Right renal cortex interstitium (tissue), 3 donors: ENCODE measurements around the gene PFKP. TPM values are rescaled to one million over a fixed set of nuclear protein-coding genes. Genes with fewer than 3 reads are reported as not detected.

Source experiments
- DNase-seq, 3 donors: peaks; one replicate each; pipeline ENCODE4 v3.0.0-alpha.2; 2013; ENCODE audit warnings: low read depth in 3 of 3, low spot score in 2 of 3
- polyA plus RNA-seq, 3 donors: library from polyadenylated mRNA; unstranded; fragments of 120-200 nt; gene quantifications; one replicate each; pipeline ENCODE4 v1.2.1, GENCODE V29; 2013; ENCODE audit not compliant: insufficient read length in 3 of 3

Gene PFKP
- polyA plus RNA-seq, 3 donors, result 21.7 to 24.2 (median 22.4) TPM

DNA sequence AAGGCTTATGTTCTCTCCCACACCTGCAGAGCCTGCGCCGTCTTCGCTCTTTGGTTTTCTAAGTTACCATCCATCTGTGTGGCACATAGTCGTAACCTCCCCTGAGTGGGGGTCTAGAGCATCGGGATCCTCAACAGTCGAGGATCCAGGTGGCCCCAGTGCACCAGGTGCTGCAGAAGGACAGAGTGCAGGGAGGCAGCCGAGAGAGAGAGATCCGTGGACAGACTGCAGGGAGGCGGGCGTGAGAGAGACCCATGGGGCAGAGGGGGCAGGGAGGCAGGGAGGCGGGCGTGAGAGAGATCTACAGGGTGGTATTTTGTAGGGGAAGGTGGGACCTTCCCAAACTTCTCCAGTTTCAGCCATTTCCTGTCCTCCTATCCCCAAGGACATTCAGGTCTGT, 42.3 kb downstream of the PFKP start:
- DNase-seq, result no peak

DNA sequence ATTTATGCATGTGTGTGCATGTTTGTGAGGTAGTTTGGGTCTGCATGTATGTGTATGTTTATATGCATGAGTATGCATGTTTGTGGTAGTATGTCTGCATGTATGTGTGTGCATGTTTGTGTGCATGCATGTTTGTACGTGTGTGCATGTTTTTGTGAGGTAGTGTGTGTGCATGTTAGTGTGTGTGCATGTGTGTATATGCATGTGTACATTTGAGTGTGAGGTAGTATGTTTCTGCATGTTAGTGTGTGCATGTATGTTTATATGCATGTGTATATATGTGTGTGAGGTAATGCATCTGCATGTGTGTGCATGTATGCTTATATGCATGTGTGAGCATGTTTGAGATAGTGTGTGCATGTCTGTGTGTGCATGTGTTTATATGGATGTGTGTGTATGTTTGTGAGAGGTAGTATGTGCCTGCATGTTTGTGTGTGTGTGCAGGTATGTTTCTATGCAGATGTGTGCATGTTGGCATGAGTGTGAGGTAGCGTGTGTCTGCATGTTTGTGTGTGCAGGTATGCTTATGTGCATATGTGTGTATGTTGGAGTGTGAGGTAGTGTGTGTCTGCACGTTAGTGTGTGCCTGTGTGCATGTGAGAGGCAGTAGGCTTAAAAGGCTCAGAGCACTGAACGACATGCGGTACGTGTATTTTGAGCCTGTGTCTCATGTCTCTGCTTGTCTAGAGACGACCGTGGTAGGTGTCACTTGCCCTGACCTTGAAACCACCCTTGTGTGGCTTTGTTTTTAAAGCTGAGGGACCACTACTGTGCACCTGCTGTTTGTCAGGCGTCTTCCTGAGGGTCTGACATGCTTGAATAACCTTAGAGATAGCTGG, 43.7 kb downstream of the PFKP start:
- no peak for DNase-seq

DNA sequence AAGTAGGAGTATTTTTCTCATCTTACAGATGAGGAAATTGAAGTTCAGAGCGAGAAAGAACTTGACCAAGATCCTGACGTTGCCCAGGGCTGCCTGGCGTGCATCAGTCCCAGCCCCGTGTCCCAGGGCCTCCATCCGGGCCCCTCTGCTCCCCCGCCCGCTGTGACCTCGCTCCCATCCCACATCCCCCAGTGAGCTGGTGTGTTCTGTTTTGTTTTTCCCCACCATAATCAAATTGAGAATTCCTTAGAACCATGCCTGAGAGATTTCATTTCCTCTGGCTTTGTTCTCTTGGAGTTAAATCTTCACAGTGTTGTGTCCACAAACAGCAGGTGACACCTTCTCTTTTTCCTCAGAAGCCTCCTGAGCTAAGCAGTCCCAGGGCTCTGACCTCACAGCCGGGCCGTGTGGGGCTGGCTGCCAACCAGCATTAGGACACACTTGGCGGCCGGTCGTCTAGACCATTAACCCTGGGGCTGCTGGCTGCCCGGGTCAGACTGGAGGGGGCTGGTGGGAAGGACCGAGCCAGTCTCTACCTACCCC, 44.3 kb downstream of the PFKP start:
- DNase-seq, result no peak

DNA sequence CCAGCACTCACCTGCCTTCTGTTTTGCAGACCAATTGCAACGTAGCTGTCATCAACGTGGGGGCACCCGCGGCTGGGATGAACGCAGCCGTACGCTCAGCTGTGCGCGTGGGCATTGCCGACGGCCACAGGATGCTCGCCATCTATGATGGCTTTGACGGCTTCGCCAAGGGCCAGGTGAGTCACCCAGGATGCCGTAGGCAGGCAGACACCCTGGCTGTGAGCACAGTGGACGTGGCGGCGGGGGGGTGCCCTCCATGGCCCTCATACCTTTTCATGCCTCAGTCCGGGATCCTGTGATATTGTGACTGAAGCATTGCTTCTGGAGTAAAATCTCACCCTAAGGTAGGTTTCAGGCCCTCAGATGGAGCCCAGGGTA, 46.0 kb downstream of the PFKP start:
- DNase-seq, result no peak

DNA sequence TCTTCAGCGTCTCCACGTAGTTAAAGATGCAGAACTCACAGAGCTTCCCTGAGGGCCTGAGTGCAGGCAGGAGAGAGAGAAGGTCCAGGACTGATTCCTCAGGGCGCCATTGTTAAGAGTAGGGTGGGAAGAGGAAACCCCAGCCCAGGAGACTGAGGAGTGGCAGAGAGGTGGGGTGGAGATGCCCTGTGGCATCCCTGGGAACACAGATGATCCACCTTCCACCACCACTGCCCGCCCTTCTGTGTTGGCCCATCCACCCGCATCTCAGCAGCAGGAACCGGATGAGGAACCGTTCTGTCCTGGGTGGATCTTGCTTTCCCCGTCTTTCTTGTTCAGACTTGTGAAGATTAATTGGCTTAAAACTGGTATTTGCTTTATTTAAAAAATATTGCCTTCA, 48.3 kb downstream of the PFKP start:
- no peak for DNase-seq

DNA sequence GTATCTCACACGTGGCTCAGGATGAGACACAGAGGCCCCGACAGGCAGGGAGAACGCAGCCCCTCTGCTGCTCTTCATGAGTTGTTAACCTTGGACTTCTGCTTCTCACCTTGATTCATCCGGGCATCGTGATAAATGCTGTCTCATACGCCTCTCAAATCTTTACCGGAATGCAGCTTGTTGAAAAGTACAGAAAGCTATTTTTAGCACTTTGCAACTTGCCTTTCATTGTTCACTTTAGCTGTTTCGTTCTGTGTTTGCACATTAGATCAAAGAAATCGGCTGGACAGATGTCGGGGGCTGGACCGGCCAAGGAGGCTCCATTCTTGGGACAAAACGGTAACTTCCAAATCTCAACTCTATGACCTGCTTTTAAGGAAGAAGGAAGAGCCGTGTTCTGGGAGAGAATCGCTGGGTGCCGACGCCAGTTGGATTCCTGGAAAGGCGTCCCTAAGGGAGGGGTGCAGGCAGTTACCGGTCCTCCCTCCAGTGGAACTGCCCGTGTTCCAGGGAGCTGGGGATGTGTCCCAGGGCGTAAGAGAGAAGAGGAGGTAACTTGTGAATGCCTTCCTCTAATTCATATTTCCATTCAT, 49.3 kb downstream of the PFKP start:
- no peak for DNase-seq

DNA sequence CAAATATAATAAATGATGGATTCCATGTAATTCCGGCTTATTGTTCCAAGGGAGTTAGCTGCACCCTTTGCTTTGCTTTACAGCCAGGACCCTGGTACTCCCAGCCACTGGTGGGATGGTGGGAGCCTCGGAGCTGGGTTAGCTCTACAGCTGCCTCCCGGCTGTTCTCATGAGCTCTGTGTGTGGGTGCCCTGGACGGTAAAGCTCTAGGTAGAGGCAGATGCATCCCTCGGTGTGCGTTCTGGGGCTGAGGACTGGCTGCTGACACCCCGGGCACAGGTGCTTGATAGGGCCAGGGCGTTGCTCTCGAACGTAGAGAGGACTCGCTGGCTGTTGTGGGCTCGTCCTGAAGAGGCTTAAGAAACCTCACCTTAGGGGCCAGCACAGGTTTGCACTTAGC, 50.1 kb downstream of the PFKP start:
- DNase-seq, result no peak

DNA sequence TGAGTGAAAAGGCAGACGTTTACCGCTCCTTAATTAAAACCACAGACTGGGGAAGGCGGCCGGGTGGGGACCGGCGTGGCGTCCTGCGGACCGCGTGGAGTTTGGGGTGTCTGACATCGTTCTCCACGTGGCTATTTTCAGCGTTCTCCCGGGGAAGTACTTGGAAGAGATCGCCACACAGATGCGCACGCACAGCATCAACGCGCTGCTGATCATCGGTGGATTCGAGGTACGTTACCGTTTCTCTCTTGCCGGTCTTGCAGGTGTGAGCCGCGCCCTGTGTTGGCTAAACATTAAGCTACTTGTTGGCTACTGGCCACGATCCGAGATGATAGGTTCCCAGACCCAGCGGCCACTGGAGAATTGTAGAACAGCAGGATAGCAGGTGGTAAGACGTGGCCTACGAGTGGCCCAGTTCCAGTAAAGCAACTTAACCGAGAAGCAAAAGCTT, 51.3 kb downstream of the PFKP start:
- DNase-seq, result no peak

DNA sequence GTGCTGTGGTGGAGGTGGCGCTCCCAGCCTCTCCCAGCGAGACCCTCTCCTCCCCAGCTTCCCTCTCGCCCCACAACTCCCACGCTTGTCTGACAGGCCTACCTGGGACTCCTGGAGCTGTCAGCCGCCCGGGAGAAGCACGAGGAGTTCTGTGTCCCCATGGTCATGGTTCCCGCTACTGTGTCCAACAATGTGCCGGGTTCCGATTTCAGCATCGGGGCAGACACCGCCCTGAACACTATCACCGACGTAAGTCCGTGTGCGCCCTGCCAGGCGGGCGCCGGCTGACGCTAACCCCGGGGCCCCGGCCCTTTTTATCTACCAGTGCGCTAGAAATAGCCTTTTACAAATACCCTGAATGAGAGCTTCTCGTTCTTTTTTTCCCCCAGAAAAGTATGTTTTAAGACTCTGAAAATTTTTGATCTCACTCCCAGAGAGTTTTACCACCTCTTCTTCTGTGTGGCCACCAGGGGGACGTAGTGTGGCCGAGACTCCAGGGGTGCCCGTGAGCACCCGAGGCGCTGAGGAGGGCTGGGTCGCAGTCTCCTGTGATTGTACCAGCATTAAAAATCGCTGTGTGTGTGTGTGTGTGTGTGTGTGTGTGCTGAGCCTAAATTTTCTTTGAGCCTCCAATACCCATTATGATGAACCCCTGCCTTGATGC, 52.6 kb downstream of the PFKP start:
- no peak for DNase-seq

DNA sequence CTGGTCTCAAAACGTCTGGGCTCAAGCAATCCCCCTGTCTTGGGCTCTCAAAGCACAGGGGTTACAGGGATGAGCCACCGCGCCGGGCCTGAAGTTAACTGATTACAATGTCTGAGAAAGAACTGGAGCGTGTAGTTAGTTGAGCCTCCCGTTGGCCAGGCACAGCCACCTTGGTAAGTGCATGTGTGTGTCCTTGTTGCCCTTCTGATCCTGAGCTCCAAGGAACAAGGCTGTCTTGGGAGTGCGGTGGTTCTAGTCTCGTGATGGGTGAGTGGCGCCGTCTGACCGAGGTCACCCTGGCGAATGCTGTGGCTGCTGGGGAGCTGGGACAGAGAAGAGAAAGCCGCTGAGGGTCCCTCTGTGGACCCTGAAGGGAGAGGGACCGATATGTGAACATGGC, 54.7 kb downstream of the PFKP start:
- no peak for DNase-seq

DNA sequence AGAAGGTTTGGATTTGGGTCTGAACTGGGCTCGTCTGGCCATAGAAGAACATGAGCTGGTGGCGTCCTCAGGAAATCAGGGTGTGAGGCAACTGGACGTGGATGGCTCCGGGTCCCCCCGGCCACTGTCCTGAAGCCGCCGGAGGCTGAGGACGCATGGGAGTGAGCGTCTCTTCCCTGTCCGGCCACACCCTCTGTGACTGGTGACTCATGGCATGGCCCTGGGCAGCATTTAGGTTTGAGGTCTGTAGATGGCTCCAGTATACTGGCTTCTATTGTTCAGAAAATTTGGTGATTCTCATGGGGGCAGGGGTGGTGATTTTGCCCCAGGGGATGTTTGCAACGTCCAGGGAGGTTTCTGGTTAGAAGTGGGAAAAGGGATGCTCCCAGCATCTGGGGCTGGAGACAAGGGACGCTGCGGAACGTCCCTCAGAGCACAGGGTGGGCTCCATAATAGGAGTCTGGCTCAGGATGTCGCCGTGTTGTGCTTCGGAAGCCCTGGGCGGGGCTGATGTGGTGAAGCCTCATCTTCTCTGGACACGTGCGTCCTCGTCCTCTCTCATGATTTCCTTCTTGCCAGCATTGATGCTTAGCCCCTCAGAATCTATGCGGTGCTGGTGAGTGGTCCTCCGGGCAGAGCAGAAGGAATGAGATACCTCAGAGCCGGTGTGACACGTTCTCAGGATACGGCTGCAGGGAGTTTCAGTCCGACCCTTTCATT, 55.3 kb downstream of the PFKP start:
- DNase-seq, result no peak

DNA sequence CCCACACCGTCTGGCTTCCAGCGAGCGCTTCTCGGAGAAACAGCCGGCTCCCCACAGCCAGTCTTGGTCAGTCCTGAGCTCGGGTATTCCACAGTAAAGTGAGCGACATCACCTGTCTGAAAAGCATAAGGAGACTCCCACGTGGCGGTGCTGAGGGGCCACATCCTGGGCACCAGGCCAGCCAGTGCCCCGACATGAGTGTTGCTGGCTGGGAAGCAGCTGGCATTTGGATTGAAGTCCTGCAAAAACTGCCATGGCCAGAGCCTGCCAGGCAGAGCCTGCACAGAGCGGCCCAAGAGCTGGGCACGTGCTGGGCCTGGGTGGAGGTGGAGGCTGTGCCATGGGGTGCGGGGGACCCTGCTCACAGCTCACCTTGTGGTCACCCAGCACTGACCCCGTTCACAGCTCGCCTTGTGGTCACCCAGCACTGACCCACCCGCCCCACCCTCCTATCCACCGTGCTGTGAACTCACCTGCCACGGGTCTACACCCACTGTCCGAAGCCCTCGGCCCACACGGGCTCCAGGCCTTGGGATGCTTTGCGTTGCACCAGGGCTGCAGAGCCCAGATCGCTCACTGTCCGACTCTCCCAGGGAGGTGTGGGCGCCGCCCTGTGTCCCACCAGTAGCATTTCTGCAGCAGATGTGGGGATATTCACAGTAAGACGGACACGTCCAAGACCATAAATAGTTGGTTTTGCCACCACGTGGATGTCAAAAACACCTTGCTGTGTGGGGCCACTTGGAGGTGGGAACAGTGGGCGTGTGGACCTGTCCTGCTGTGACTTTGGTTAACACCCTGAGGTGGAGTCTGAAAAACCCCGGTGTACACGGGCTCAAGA, 56.4 kb downstream of the PFKP start:
- DNase-seq, result no peak

DNA sequence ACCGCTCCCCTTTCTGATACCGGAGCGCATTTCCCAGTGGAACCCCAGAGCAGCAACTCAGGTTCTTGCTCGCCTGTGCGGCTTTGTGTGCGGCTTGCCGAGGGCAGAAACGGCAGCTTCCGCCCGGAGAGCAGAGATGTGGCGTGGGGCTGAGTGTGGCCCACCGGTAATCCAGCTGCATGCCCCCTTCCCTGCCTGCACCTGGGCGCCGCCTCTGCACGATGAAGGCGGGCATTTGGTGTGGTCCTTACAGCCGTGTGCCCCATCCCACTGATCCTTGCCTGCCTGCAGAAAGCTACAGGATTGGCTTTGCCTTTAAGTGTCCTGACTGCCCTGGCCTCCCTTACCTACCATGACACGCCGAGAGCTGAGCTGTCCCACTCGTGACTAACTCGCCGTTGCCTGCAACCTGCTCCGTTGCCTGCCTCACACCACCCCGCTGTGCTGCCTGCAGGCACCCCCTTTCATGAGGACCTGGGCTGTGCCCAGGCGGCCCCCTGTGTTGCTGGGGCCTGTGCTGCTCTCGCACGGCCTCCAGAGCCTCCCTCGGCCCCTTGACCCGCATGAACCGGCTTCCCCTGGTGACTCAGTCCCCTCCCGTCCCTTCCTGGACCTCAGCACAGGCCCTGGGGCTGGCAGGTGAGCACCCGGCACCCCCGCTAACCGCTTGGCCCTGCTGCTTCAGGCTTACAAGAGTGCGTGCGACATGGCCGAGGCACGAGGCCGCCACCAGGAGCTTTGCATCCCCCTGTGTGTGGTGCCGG, 57.2 kb downstream of the PFKP start:
- DNase-seq, result no peak

DNA sequence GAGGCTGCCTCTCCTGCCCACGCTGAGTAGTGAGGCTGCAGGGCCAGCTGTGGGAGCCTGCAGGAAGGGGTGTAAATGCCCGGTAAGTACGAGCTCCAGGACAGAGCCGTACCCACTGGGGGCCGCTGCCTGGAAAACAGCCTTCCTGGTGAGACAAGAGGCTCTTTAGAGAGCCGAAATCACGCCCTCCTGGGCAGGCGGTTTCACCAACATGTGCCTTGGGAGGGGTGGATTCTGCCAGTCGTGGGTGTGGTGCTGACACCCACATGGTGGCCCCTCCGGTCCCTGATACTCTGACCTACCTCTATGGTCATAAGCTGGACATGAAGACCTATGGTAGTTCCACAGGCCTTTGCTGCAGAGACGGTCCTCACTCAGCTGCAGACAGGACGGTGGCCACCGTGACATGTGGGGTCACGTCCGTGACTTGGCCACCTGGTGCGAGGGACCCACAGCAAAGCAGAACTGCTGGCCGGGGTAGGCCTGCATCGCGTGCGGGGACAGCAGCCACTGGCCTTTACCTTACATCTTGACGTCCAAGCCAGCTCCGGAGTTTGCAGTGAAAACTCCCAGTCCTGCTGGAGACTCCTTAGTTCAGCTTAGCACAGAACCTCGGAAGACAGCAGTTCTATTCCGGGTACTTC, 58.3 kb downstream of the PFKP start:
- DNase-seq, result no peak

DNA sequence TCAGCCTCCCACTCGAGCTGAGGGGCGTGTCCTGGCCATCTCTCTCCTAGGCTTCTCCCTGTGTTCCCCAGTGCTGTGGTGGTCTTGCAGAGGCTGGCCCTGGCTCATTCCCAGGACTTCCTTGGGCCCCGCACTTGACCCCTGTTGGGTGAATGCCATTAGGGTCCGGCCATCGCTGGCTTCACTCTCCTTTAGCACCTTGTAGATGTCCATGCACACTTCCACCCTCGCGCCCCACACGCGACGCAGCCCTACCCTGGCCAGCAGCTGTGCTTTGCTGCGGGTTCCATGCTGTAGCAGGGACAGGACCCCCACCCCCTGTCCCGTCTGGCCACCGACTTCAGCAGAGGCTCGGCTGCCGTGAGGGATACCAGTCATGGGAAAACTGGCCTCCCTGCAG, 58.9 kb downstream of the PFKP start:
- no peak for DNase-seq

DNA sequence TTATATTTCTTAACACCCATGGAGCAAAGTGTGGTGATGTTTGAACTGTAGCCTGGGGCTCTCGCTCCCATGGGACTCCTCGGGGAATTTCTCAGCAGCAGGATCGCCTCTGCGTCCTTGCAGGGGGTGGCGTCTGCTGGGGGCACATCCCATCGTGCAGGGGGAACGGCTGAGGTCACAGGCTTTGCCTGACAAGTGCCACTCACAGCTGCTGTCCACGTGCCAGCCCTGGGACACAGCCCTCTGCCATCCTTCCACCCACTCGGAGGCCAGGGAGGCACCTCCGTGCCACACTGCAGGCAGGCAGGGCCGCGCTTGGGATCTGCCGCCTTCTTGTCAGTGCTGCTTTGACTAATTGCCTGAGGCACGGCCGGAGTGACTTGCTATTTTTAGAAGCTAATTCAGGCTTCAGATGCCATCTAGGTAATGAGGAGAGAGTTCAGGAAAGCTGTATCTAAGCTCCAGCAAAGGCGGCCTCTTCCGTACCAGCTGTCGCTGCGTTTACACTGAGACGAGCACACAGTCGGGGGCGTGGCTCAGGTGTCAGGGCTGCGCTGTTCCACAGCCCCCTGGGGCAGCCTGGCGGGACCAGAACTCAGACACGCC, 59.5 kb downstream of the PFKP start:
- no peak for DNase-seq

DNA sequence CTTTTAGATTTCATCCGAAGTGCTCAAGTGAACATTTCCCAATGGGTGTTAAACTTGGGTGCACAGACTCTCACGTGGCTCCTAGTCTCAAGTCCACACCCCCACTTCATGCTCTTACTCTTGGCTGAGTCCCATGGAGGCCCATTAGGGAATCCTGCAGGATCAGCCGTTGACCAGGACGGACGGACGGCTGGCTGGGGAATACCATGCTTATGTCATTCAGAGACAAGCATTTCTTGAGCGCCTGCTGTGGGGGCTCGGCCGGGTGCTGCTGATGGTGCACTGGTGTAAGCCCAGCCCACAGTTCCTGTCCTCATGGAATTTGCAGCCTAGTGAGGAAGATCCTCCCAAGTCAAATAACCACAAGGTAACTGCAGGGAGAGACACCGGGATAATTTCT, 60.6 kb downstream of the PFKP start:
- DNase-seq, result no peak

DNA sequence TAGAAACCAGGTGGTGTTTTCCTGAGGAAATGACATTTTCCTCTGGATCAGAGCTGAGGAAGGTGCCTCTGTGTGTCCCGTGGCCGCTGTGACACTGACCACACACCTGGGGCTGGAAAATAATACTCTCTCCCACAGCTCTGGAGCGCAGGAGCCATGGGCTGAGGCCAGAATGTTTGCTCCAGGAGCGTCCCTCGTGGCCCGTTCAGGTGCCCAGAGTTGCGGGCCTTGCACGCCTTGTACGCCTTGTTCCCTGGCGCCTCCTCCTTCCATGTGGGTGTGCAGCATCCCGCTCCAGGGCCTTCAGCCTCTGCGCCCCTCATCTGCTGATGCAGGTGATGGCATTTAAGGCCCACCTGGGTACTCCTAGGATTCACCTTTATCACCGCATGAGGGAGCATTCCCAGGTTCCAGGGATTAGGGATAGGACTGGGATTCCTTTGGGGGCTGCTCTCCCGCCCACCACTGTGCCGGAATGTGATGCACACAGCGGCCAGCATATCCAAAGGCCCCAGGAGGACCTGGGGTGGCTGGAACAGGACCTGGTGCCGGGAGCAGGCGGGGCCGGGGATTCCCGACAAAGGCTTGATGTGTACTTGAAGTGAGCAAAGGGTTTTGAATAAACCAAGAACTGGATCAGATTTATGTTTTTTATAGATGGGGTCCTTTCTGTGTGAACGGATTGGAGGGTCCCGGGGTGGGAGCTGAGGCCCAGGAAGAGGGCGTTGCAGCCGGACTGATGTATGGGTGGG, 61.2 kb downstream of the PFKP start:
- no peak for DNase-seq
